ENCODE measurements around the gene FAT1. TPM values are rescaled to one million over a fixed set of nuclear protein-coding genes. Genes with fewer than 3 reads are reported as not detected.

FAT1 gene
- total RNA-seq, 2 experiments from 2014 or later = under 0.01 to 0.08 TPM

DNA sequence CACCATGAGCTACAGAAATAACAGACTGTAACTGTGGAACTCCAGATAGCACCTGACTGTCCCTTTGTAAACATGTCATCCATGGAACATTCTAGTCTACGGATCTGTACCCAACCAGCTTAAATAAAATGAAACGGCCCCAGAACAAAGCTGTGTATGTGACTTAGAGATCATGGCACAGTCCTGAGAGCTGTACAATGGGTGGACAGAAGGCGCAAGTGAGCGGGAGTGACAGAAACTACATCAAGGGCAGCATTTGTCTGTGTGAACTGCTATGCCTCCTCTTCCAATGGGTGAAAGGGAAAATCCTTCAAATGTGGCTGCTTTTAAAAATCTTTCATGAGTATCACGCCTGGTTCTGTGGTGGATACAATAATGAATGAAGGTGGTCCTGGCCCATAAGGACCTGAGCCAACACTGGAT is 72.5 kb downstream of the FAT1 start:
- Histone ChIP-seq H2AFZ (ENCODE audit: low read length) (no peak overlapping the region), H3K4me2 (ENCODE audit: low read length) (no peak overlapping the region), H3K4me3 (ENCODE audit: low read depth, low read length, poor library complexity, severe bottlenecking) (no peak overlapping the region), H4K20me1 (ENCODE audit: insufficient read depth, low read length) (no peaks in the 10 kb centered on the region), H3K4me1 (ENCODE audit: insufficient read depth, low read length, poor library complexity, severe bottlenecking) (no peaks in the 10 kb centered on the region), H3K9me2 (ENCODE audit: insufficient read depth, low read length) (no peaks in the 10 kb centered on the region), H3K79me2 (ENCODE audit: insufficient read depth, low read depth, low read length) (no peaks in the 10 kb centered on the region), H3K9me3 (ENCODE audit: low read length) (no peaks in the 10 kb centered on the region), H3K36me3 (ENCODE audit: insufficient read depth, low read length) (no peaks in the 10 kb centered on the region), H3K27ac (ENCODE audit: low read depth, low read length, poor library complexity, severe bottlenecking) (no peak overlapping the region)
- no TSS peak for BruUV-seq (replicated peaks)
- intact Hi-C loops (cut with micrococcal nuclease; ENCODE audit: unreplicated experiment) = no loop called here
- POLR2A ChIA-PET = interaction anchor here (1.1 kb wide), 1 partner anchor 70 kb away, joined by 3 read pairs; no protein-coding TSS in a partner anchor
- CTCF ChIA-PET (ENCODE audit: unreplicated experiment) = no interaction called here
- TF ChIP-seq EZH2phosphoT487 (IDR thresholded peaks at IDR 0.05; ENCODE audit: borderline replicate concordance, low read depth, low read length) = no peak
- TF ChIP-seq, protein P1, sequence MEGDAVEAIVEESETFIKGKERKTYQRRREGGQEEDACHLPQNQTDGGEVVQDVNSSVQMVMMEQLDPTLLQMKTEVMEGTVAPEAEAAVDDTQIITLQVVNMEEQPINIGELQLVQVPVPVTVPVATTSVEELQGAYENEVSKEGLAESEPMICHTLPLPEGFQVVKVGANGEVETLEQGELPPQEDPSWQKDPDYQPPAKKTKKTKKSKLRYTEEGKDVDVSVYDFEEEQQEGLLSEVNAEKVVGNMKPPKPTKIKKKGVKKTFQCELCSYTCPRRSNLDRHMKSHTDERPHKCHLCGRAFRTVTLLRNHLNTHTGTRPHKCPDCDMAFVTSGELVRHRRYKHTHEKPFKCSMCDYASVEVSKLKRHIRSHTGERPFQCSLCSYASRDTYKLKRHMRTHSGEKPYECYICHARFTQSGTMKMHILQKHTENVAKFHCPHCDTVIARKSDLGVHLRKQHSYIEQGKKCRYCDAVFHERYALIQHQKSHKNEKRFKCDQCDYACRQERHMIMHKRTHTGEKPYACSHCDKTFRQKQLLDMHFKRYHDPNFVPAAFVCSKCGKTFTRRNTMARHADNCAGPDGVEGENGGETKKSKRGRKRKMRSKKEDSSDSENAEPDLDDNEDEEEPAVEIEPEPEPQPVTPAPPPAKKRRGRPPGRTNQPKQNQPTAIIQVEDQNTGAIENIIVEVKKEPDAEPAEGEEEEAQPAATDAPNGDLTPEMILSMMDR (conservative IDR thresholded peaks at IDR 0.05; ENCODE audit: low read length) = no peak
- no peak for DNase-seq (ENCODE audit: low spot score)

DNA sequence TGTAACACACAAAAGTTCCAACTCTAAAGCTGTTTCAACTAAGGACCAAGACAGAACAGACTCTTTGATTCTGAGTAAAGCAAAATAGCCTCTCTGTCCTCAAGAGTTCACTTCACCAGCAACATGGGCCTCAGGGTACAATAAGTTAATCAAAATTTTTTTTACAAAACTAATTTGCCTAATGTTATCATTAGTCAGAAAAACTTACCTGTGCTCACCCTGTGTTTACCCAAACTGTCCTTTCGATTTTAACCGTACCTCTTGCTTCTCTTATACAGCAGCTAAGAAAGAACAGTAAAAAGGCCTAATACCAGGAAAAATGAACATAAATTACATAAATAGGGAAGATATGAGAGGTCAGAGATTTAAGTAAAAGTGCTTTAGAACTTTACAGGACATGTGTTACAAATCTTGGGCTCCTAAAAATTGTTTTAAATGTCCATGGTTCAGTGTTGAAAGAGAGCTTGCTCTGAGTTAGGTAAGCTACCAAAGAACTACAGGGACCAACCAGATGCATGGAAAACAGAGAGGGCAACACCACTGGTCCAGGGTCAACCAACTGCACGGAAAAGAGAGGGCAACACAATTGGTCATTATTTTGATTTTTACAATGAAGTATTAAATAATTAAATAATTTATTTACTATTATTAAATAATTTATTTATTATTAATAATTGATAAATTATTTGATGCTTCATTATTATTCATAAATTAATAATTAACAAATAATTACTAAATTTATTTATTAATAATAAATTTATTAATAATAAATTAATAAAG is 73.1 kb downstream of the FAT1 start:
- DNase-seq (ENCODE audit: low spot score) = no peak
- Histone ChIP-seq H4K20me1 (ENCODE audit: insufficient read depth, low read length) (no peaks in the 10 kb centered on the region), H3K79me2 (ENCODE audit: insufficient read depth, low read depth, low read length) (no peaks in the 10 kb centered on the region), H3K9me2 (ENCODE audit: insufficient read depth, low read length) (no peaks in the 10 kb centered on the region), H3K9me3 (ENCODE audit: low read length) (no peaks in the 10 kb centered on the region), H3K4me2 (ENCODE audit: low read length) (no peak overlapping the region), H3K4me1 (ENCODE audit: insufficient read depth, low read length, poor library complexity, severe bottlenecking) (no peaks in the 10 kb centered on the region), H3K4me3 (ENCODE audit: low read depth, low read length, poor library complexity, severe bottlenecking) (no peak overlapping the region), H2AFZ (ENCODE audit: low read length) (no peak overlapping the region), H3K36me3 (ENCODE audit: insufficient read depth, low read length) (no peaks in the 10 kb centered on the region), H3K27ac (ENCODE audit: low read depth, low read length, poor library complexity, severe bottlenecking) (no peak overlapping the region)
- no peak for TF ChIP-seq EZH2phosphoT487 (IDR thresholded peaks at IDR 0.05; ENCODE audit: borderline replicate concordance, low read depth, low read length)
- TF ChIP-seq, protein P1 (conservative IDR thresholded peaks at IDR 0.05; ENCODE audit: low read length) = no peak
- no TSS peak for BruUV-seq (replicated peaks)
- intact Hi-C loops (cut with micrococcal nuclease; ENCODE audit: unreplicated experiment) = no loop called here
- ChIA-PET POLR2A (interaction anchor here (1.1 kb wide), 1 partner anchor 70 kb away, joined by 3 read pairs; no protein-coding TSS in a partner anchor), CTCF (ENCODE audit: unreplicated experiment) (no interaction called here)

DNA sequence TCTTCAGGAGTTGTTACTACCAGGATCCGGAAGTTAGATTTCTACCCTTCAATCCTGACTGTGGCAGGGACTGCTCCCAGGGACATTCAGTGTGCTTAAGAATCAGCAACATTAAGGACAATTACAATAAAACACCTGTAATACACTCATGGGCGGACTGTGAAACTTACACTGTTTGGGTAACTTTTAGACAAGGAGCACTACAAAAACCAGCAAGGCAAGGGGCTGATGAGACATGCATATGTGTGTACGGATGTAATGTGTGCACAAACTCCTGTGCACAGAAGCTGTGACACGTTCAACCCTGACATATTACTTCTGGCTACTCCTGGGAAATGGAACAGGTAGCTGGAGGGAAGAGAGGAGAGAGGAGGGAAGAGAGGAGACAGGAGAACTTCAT is 75.8 kb downstream of the FAT1 start:
- Histone ChIP-seq H2AFZ (ENCODE audit: low read length) (no peak overlapping the region), H3K36me3 (ENCODE audit: insufficient read depth, low read length) (no peaks in the 10 kb centered on the region), H3K27ac (ENCODE audit: low read depth, low read length, poor library complexity, severe bottlenecking) (no peak overlapping the region), H3K4me2 (ENCODE audit: low read length) (no peak overlapping the region), H3K79me2 (ENCODE audit: insufficient read depth, low read depth, low read length) (no peaks in the 10 kb centered on the region), H3K9me2 (ENCODE audit: insufficient read depth, low read length) (no peaks in the 10 kb centered on the region), H3K4me3 (ENCODE audit: low read depth, low read length, poor library complexity, severe bottlenecking) (no peak overlapping the region), H4K20me1 (ENCODE audit: insufficient read depth, low read length) (no peaks in the 10 kb centered on the region), H3K4me1 (ENCODE audit: insufficient read depth, low read length, poor library complexity, severe bottlenecking) (no peaks in the 10 kb centered on the region), H3K9me3 (ENCODE audit: low read length) (no peaks in the 10 kb centered on the region)
- intact Hi-C loops (cut with micrococcal nuclease; ENCODE audit: unreplicated experiment) = no loop called here
- TF ChIP-seq, protein P1 (conservative IDR thresholded peaks at IDR 0.05; ENCODE audit: low read length) = no peak
- no peak for TF ChIP-seq EZH2phosphoT487 (IDR thresholded peaks at IDR 0.05; ENCODE audit: borderline replicate concordance, low read depth, low read length)
- POLR2A ChIA-PET = interaction anchor here (0.6 to 0.7 kb wide), 2 partner anchors 14 to 1243 kb away, joined by 3 read pairs; no protein-coding TSS in a partner anchor
- CTCF ChIA-PET (ENCODE audit: unreplicated experiment) = no interaction called here
- no TSS peak for BruUV-seq (replicated peaks)
- DNase-seq (ENCODE audit: low spot score) = no peak

Data from OCI-LY7 (cell line).